HCT116 (cell line): ENCODE data around the gene LSM14A.

Source experiments
- CTCF ChIP-seq, 3 experiments: fragments of 200-600 bp in 1 of 3; sonication (generic) in 1 of 3; IDR thresholded peaks in 2 of 3; conservative IDR thresholded peaks in 1 of 3; 2 replicates each; pipeline ENCODE4 v1.5.1; 2012 to 2017; ENCODE audit warnings: low read depth in 2 of 3, low read length in 2 of 3, antibody characterized with exemption in 1 of 3, borderline replicate concordance in 1 of 3, control low read depth in 1 of 3, mild to moderate bottlenecking in 1 of 3, mixed read lengths in 1 of 3, mixed run types in 1 of 3, moderate library complexity in 1 of 3; ENCODE audit not compliant: insufficient read depth in 1 of 3
- POLR2AphosphoS5 ChIP-seq: IDR thresholded peaks from 2 replicates; pipeline ENCODE4 v1.6.1; 2011; ENCODE audit warnings: mild to moderate bottlenecking, low read depth, low read length, moderate library complexity
- REST ChIP-seq: IDR thresholded peaks from 2 replicates; pipeline ENCODE4 v1.6.1; 2012; ENCODE audit warnings: low read depth
- SRF ChIP-seq: IDR thresholded peaks from 2 replicates; pipeline ENCODE4 v1.6.1; 2012; ENCODE audit warnings: low read depth

- TF ChIP-seq POLR2AphosphoS5: no peak
- no peak for TF ChIP-seq REST
- TF ChIP-seq SRF: no peak
- TF ChIP-seq CTCF (IDR thresholded peaks at IDR 0.05 in 2 of 3, conservative IDR thresholded peaks at IDR 0.05 in 1 of 3; ENCODE audit: borderline replicate concordance in 1 of 3, insufficient read depth in 1 of 3, low read depth in 2 of 3, low read length in 2 of 3): no peak
These were observed 41.2 kb upstream of the LSM14A start for GRCh38 chr19:34131100-34131499.
